H1 (cell line): ENCODE results near the gene LHFPL3. TPM values are rescaled to one million over a fixed set of nuclear protein-coding genes. Genes with fewer than 3 reads are reported as not detected.

Source experiments
- CTCF ChIA-PET: fragments of 300-600 bp; sonication (Branson Sonifier 250); formaldehyde crosslinking; loops from one replicate; lab custom pipeline; 2021; ENCODE audit not compliant: partially characterized antibody; lab: Charles Lee
- POLR2A ChIA-PET: fragments of 300-600 bp; sonication (Branson Sonifier 250); formaldehyde crosslinking; loops from one replicate; lab custom pipeline; 2021; ENCODE audit warnings: inconsistent platforms; ENCODE audit not compliant: partially characterized antibody; lab: Charles Lee
- DNase-seq, 2 experiments: peaks; one replicate each; pipeline versions ENCODE4 v3.0.0 to v3.0.0-alpha.2; 2010 to 2022; ENCODE audit warnings: low spot score in 2 of 2, low read depth in 1 of 2, mixed read lengths in 1 of 2
- FAIRE-seq: peaks from 2 replicates; lab custom pipeline; 2011; peaks lifted over from hg19 to GRCh38; lab: Jason Lieb, UNC
- H2AFZ ChIP-seq: 2 replicates; pipeline ENCODE4 v1.8.1; 2012; ENCODE audit warnings: low read length, inconsistent platforms
- H2AK5ac ChIP-seq: 2 replicates; pipeline ENCODE4 v1.6.1; 2013; ENCODE audit warnings: low read depth, low read length
- H2BK120ac ChIP-seq: replicated peaks from 2 replicates; pipeline ENCODE3; 2013; ENCODE audit warnings: low read depth, low read length, inconsistent platforms
- H2BK12ac ChIP-seq: 2 replicates; pipeline ENCODE4 v1.6.1; 2013; ENCODE audit warnings: low read depth, low read length
- H2BK15ac ChIP-seq: 2 replicates; pipeline ENCODE4 v1.6.1; 2013; ENCODE audit warnings: low read length
- H2BK20ac ChIP-seq: 2 replicates; pipeline ENCODE4 v1.6.1; 2013; ENCODE audit warnings: low read length
- H2BK5ac ChIP-seq: 2 replicates; pipeline ENCODE4 v1.6.1; 2013; ENCODE audit warnings: low read depth, low read length
- H3K14ac ChIP-seq: 2 replicates; pipeline ENCODE4 v1.6.1; 2013; ENCODE audit warnings: inconsistent platforms; ENCODE audit not compliant: insufficient read length
- H3K18ac ChIP-seq: 2 replicates; pipeline ENCODE4 v1.6.1; 2013; ENCODE audit warnings: low read length; ENCODE audit errors: extremely low read depth
- H3K23ac ChIP-seq: 2 replicates; pipeline ENCODE4 v1.6.1; 2013; ENCODE audit warnings: inconsistent platforms; ENCODE audit not compliant: insufficient read length
- H3K23me2 ChIP-seq: 2 replicates; pipeline ENCODE4 v1.6.1; 2013; ENCODE audit warnings: low read depth, low read length
- H3K27ac ChIP-seq: 2 replicates; pipeline ENCODE4 v1.6.1; 2011; ENCODE audit warnings: low read depth, low read length, inconsistent platforms
- H3K27me3 ChIP-seq, 4 experiments: replicated peaks in 1 of 4; 1 replicate in 1 of 4; 2 replicates in 3 of 4; pipeline versions ENCODE4 v1.6.1 to v1.8.1; 2011 to 2013; ENCODE audit warnings: low read length in 3 of 4, mild to moderate bottlenecking in 3 of 4, inconsistent platforms in 2 of 4, mixed read lengths in 2 of 4, moderate library complexity in 1 of 4; ENCODE audit not compliant: control insufficient read depth in 3 of 4, insufficient read depth in 3 of 4; ENCODE audit errors: extremely low read depth in 1 of 4
- H3K36me3 ChIP-seq, 4 experiments: 2 replicates each; pipeline versions ENCODE4 v1.6.1 to v1.8.1; 2011 to 2013; ENCODE audit warnings: mild to moderate bottlenecking in 4 of 4, low read length in 3 of 4, moderate library complexity in 2 of 4, control low read depth in 1 of 4, inconsistent platforms in 1 of 4; ENCODE audit not compliant: insufficient read depth in 4 of 4, control insufficient read depth in 2 of 4
- H3K4ac ChIP-seq: replicated peaks from 2 replicates; pipeline ENCODE3; 2013; ENCODE audit warnings: low read length, low read depth, mixed read lengths, inconsistent platforms; ENCODE audit not compliant: insufficient read length
- H3K4me1 ChIP-seq, 4 experiments: replicated peaks in 1 of 4; 1 replicate in 1 of 4; 2 replicates in 3 of 4; pipeline versions ENCODE4 v1.6.1 to v1.8.1; 2011 to 2013; ENCODE audit warnings: low read length in 3 of 4, inconsistent platforms in 2 of 4, mixed read lengths in 1 of 4; ENCODE audit not compliant: insufficient read depth in 4 of 4, control insufficient read depth in 3 of 4
- H3K4me2 ChIP-seq, 2 experiments: 2 replicates each; pipeline versions ENCODE4 v1.6.1 to v1.8.1; 2011 to 2013; ENCODE audit warnings: low read depth in 2 of 2, low read length in 2 of 2, control low read depth in 1 of 2, inconsistent platforms in 1 of 2, mild to moderate bottlenecking in 1 of 2; ENCODE audit not compliant: insufficient read depth in 1 of 2
- H3K4me3 ChIP-seq, 4 experiments: fragments of 200-600, 300-600 bp in 1 of 4; sonication (generic), shearing (Covaris generic), sonication (Bioruptor Twin) in 1 of 4; 2 replicates each; pipeline versions ENCODE4 v1.5.1 to v1.8.1; 2011 to 2016; ENCODE audit warnings: low read length in 4 of 4, low read depth in 3 of 4, control low read depth in 2 of 4, inconsistent platforms in 2 of 4, mild to moderate bottlenecking in 2 of 4, mixed read lengths in 1 of 4, moderate library complexity in 1 of 4; ENCODE audit not compliant: insufficient read depth in 2 of 4; ENCODE audit errors: extremely low read depth in 1 of 4
- H3K56ac ChIP-seq: replicated peaks from 2 replicates; pipeline ENCODE3; 2013; ENCODE audit warnings: low read depth, mild to moderate bottlenecking, mixed read lengths, low read length, inconsistent platforms; ENCODE audit not compliant: insufficient read length
- H3K79me1 ChIP-seq: 2 replicates; pipeline ENCODE4 v1.6.1; 2013; ENCODE audit warnings: low read depth, low read length, control low read depth
- H3K79me2 ChIP-seq, 2 experiments: 2 replicates each; pipeline versions ENCODE4 v1.6.1 to v1.8.1; 2012 to 2013; ENCODE audit warnings: low read length in 2 of 2, mild to moderate bottlenecking in 2 of 2, inconsistent platforms in 1 of 2; ENCODE audit not compliant: insufficient read depth in 2 of 2, control insufficient read depth in 1 of 2
- H3K9ac ChIP-seq, 4 experiments: replicated peaks in 1 of 4; 1 replicate in 1 of 4; 2 replicates in 3 of 4; pipeline versions ENCODE4 v1.6.1 to v1.8.1; 2011 to 2013; ENCODE audit warnings: low read depth in 3 of 4, low read length in 3 of 4, control low read depth in 2 of 4, mild to moderate bottlenecking in 2 of 4, moderate library complexity in 2 of 4, inconsistent platforms in 1 of 4; ENCODE audit errors: extremely low read depth in 1 of 4
- H3K9me3 ChIP-seq, 2 experiments: 2 replicates each; pipeline versions ENCODE4 v1.6.1 to v1.8.1; 2012 to 2013; ENCODE audit warnings: mild to moderate bottlenecking in 2 of 2, moderate library complexity in 2 of 2, control low read depth in 1 of 2, inconsistent platforms in 1 of 2, low read depth in 1 of 2, low read length in 1 of 2, mixed read lengths in 1 of 2; ENCODE audit not compliant: insufficient read depth in 2 of 2
- H4K20me1 ChIP-seq, 2 experiments: replicated peaks in 1 of 2; 2 replicates each; pipeline versions ENCODE3 to v1.8.1; 2011 to 2013; ENCODE audit warnings: inconsistent platforms in 2 of 2, low read length in 2 of 2, mild to moderate bottlenecking in 1 of 2; ENCODE audit not compliant: insufficient read depth in 2 of 2, control insufficient read depth in 1 of 2
- H4K5ac ChIP-seq: 2 replicates; pipeline ENCODE4 v1.6.1; 2013; ENCODE audit warnings: low read length, low read depth, mixed read lengths, inconsistent platforms; ENCODE audit not compliant: insufficient read length
- H4K8ac ChIP-seq: 2 replicates; pipeline ENCODE4 v1.8.0; 2013; ENCODE audit warnings: mild to moderate bottlenecking, moderate library complexity, low read length, inconsistent platforms; ENCODE audit not compliant: insufficient read depth; ENCODE audit errors: extremely low read depth
- H4K91ac ChIP-seq: replicated peaks from 2 replicates; pipeline ENCODE3; 2013; ENCODE audit warnings: low read length, mixed read lengths, inconsistent platforms; ENCODE audit not compliant: insufficient read length
- FOSL1 ChIP-seq: IDR thresholded peaks from 2 replicates; pipeline ENCODE4 v1.6.1; 2011; ENCODE audit warnings: mild to moderate bottlenecking, low read depth, low read length, moderate library complexity; ENCODE audit not compliant: insufficient read depth
- GTF2F1 ChIP-seq: IDR thresholded peaks from 2 replicates; pipeline ENCODE4 v1.6.1; 2012; ENCODE audit warnings: low read depth, low read length, improper control_type of control experiment, borderline replicate concordance
- KDM1A ChIP-seq: fragments of 200-600, 300-600 bp; sonication (generic); IDR thresholded peaks from 2 replicates; pipeline ENCODE4 v1.7.1; 2016; ENCODE audit warnings: mild to moderate bottlenecking, low read length, borderline replicate concordance
- MAFK ChIP-seq: IDR thresholded peaks from 2 replicates; pipeline ENCODE4 v1.6.1; 2012; ENCODE audit warnings: low read depth, mild to moderate bottlenecking, improper control_type of control experiment, low read length
- MAX ChIP-seq: IDR thresholded peaks from 2 replicates; pipeline ENCODE4 v1.6.1; 2012; ENCODE audit warnings: inconsistent platforms
- NRF1 ChIP-seq: IDR thresholded peaks from 2 replicates; pipeline ENCODE4 v1.6.1; 2011; ENCODE audit warnings: mild to moderate bottlenecking, low read depth, low read length, improper control_type of control experiment
- SIRT6 ChIP-seq: IDR thresholded peaks from one replicate; pipeline ENCODE4 v1.7.1; 2012; ENCODE audit warnings: low read length, inconsistent platforms
- TAF1 ChIP-seq: IDR thresholded peaks from 2 replicates; pipeline ENCODE4 v1.6.1; 2011; ENCODE audit warnings: mild to moderate bottlenecking, low read depth, low read length
- ZNF274 ChIP-seq: IDR thresholded peaks from 2 replicates; pipeline ENCODE4 v1.7.0; 2012; ENCODE audit warnings: low read length, borderline replicate concordance; ENCODE audit errors: extremely low read depth
- WGBS, 2 experiments: shearing (Covaris generic) in 1 of 2; methylation state at CpG; one replicate each; pipeline versions ENCODE4 v1.1.6 to v1.1.7; 2013 to 2015; ENCODE audit warnings: low lambda C conversion rate in 2 of 2, mixed read lengths in 2 of 2, inconsistent platforms in 1 of 2, low coverage in 1 of 2, missing lambda C conversion rate in 1 of 2; ENCODE audit not compliant: insufficient replicate concordance in 2 of 2, insufficient coverage in 1 of 2, insufficient read length in 1 of 2; ENCODE audit errors: extremely low coverage in 1 of 2, missing lambda C conversion rate in 1 of 2; 5-methylcytosine and 5-hydroxymethylcytosine counted together
- polyA plus RNA-seq, 7 experiments: library from polyadenylated mRNA; depleted of rRNA in 3 of 7; stranded (reverse) in 5 of 7; unstranded in 2 of 7; fragments of >200 nt in 5 of 7; fragments of 200-250 nt in 2 of 7; gene quantifications; 1 replicate in 5 of 7; 2 replicates in 1 of 7; 4 replicates in 1 of 7; pipeline versions ENCODE4 v1.2.1 to v1.2.3, GENCODE V29; 2011 to 2013; ENCODE audit warnings: missing spikeins in 2 of 7, mixed read lengths in 2 of 7
- total RNA-seq: library from RNA; stranded (reverse); fragmentation: NEBNext Ultra II Directional; extraction: Animal tissue kit (Norgen Biotek cat#: 25700); gene quantifications from 2 replicates; pipeline ENCODE4 v1.2.1, GENCODE V29; 2021

The LHFPL3 gene
- total and polyA plus RNA-seq, 2 of the 8 experiments (the other 6 are each of a cell fraction or from before 2014, with no cell fraction given): 0.24 to 0.50 TPM

DNA sequence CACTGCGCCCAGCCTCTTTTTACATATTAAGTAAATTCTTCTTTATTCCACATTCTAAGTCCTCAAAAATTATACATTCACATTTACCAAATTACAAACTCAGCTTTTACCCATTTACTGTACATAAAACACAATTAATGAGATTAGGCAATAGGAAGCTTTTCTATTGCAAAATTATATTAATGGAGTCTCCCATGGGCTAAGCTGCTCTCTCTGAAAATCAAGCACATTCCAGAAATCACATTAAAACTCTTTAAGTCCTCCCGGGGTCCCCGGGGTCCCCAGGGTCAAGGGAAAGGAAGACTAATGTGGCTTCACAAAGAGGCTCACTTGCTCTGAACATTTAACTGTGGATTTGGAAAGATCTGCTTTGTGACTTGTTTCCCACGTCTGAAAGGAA lies 558.2 kb downstream of the LHFPL3 start:
- Histone ChIP-seq H3K18ac (no peak overlapping the region), H2BK5ac (no peak overlapping the region), H4K8ac (no peak overlapping the region), H3K14ac (no peak overlapping the region), H3K27ac (no peak overlapping the region), H3K79me1 (no peaks in the 10 kb centered on the region), H3K27me3 (peaks cover 0 to 2% (median 0%) of the 10 kb centered on the region in 4 experiments; a peak in 2 of 7 replicates), H2BK15ac (no peak overlapping the region), H3K23me2 (no peaks in the 10 kb centered on the region), H3K56ac (no peak overlapping the region), H4K5ac (no peak overlapping the region), H3K4ac (no peak overlapping the region), H3K4me2 (no peak overlapping the region), H2BK120ac (no peak overlapping the region), H3K4me1 (peaks cover 0 to 2% (median 0%) of the 10 kb centered on the region in 4 experiments; a peak in 2 of 7 replicates), H3K23ac (no peak overlapping the region), H3K9ac (no peak overlapping the region), H4K91ac (no peak overlapping the region), H3K79me2 (no peaks in the 10 kb centered on the region), H2AFZ (no peak overlapping the region), H3K36me3 (no peaks in the 10 kb centered on the region), H3K9me3 (no peaks in the 10 kb centered on the region), H2AK5ac (no peak overlapping the region), H2BK20ac (no peak overlapping the region), H3K4me3 (no peak overlapping the region), H4K20me1 (no peaks in the 10 kb centered on the region), H2BK12ac (no peak overlapping the region)
- DNase-seq (no peak), FAIRE-seq (no peak)
- 94% methylated on average over 4 of the region's 4 CpGs; no CpG with 5 or more reads in 1 of the 2 experiments for WGBS, 2 experiments
- TF ChIP-seq ZNF274: no peak
- TF ChIP-seq KDM1A: no peak
- no peak for TF ChIP-seq MAFK
- no peak for TF ChIP-seq TAF1
- TF ChIP-seq MAX: no peak
- no peak for TF ChIP-seq FOSL1
- no peak for TF ChIP-seq GTF2F1
- no peak for TF ChIP-seq SIRT6
- no peak for TF ChIP-seq NRF1
- POLR2A ChIA-PET: no interaction called here
- CTCF ChIA-PET: interaction anchor here (1.3 to 5.2 kb wide), 3 partner anchors 9 to 31 kb away, joined by 3 to 83 read pairs (median 4); no protein-coding TSS in a partner anchor
